Measurements from ENCODE around the gene MOB3B.
A peak's percentile ranks its signal among the peaks of the same experiment; 100 is the strongest.
"Not testable (repeated sequence)": the region's sequence is repeated elsewhere in the genome, so short reads cannot be mapped to it uniquely, and the experiment has no call there.

Gene MOB3B

GRCh38 chr9:27442464-27442863 is 87.2 kb downstream of the MOB3B start:
- no peak for DNase-seq

DNA sequence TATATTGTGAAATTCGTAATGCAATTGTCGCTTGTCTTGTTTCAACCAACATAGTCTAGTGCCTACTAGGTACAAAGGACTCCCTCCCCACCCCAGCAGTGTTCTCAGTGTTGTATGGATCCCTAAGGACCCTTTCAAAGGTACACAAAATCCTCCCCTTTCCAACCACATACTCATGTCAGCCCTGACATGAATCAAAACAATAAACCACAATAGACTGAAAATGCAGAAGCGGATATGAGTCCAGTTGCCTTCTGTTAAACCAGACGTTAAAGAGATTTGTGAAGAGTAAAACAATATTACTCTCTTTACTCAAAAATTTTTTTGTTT is 87.9 kb downstream of the MOB3B start:
- no peak for DNase-seq

DNA sequence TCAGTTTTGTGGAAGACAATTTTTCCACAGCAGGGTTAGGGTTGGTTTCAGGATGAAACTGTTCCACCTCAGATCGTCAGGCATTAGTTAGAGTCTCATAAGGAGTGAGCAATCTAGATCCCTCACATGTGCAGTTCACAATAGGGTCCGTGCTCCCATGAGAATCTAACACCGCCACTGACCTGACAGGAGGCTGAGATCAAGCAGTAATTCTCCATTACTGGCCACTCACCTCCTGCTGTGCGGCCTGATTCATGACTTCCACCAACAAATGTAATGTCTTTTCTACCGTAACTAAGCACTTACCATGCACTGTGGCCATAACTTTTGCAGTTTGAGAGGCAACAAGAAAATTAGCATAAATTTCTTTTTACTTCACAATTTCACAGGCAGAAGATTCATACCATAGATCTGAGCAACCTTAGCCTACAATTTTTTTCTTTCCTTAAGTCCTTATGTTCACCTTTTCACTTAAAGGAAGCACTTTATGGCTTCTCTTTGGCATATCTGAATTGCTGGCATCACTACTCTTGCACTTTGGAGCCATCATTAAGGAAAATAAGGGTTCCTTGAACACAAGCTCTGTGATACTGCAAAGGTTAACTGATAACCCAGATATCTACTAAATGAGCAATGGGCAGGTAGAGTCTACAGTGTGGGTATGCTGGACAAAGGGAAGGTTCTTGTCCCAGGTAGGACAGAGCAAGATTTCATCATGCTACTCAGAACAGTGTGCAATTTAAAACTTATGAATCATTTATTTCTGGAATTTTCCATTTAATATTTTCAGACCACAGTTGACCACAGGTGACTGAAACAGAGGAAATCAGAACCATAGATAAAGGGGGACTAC is 88.5 kb downstream of the MOB3B start:
- DNase-seq: no peak

DNA sequence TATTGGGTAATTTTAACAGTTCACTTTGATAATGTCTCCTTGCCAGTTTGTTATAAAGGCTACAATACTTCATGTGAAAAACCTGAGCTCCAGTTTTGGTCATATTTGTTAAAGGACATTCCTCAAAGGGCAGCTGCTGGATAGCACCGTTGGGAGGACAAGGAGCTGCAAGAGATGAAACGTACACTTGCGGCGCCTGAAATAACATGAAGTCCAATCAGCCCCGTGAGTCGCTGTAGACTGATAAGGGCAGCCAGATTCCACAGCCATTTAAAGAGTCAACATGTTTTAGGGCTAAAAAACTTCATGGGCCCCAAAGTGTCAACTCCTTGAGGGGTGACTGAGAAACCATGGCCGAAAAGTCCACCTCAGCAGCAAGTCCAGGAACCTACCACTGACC is 91.1 kb downstream of the MOB3B start:
- no peak for DNase-seq

GRCh38 chr9:27437652-27438373 is 91.8 kb downstream of the MOB3B start:
- DNase-seq: peak; percentile 88

GRCh38 chr9:27436234-27436633 is 93.4 kb downstream of the MOB3B start:
- no peak for DNase-seq

GRCh38 chr9:27433631-27434325 is 95.8 kb downstream of the MOB3B start:
- DNase-seq: no peak

GRCh38 chr9:27432308-27432707 is 97.3 kb downstream of the MOB3B start:
- DNase-seq: peak; percentile 80

DNA sequence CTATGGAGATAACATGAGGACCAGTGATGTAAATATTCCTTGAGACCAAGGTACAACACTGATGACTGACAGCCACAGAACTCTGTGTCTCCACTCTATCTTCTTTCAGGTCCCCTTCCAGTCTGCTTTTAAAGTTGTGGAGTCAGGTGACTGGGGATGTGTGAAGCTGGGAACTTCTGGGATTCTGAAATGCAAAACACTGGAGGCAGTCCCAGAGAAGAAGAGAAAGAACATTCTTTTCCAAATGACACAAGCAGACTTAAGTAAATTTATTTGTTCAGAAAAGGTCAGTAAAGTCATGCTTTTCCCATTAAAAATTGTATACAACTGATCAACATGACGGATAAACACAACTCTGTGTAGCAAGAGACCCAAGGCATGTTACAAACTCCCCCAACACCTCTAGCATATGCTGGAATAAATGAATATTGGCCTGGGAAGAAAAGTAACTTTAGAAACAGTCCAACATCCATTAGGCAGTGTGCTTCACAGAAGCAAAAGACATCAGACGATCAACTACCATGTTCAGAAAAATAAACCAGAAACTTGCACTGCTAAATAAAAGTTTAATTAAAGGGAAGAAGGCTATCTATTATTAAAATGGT is 98.0 kb downstream of the MOB3B start:
- DNase-seq: no peak

DNA sequence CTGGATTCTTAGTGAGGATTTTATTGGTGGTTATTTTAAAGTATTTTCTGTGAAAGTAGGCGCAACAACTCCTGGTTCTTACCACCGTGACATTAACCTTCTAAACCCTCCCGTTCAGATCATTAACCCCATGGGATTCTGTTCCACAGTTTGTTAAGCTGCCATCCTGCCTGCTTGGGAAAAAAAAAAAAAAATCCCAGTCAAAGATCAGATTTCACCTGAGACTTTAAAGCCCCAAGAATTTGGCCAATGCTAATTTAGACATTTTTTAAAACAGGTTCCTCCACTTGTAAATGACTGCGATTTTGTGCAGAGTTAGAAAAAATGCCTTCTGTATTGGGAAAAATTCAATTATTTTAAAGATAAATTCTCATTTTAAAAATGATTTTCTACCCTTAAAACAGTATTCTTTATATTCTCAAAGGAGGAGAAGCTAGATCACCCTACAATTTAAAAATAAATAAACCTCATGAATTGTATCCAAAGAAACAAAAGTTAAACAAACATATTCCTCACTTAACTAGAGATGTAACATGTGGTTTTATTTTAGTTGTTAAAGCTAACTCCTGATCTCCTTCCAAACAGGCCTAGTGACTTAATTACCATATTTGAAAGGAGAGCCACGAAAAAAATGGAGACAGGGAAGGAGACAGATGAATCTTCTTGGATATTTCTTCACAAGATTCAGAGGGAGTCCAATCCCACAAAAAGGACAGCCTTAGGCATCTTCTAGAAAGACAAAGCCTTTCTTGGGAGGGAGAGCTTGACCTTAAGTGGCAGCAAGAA is 98.7 kb downstream of the MOB3B start:
- DNase-seq: no peak

DNA sequence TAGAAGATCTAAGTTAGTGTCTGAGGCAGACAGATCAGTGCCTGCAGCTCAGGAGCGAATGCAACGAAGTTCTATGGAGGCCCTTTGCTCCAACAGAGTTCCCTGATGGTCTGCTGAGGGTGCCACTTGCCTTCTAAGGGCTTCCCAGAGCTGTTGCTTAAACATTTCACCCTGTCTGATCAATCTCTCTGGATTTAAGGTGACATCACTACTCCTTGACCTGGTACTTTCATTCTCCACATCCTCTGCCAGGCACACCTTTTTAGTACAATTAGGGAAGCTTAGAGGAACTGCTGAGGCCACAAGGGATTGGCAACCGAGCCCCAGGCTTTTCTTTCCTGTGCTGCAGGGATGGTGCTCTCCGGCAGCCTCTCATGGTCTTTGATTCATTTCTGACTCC is 99.7 kb downstream of the MOB3B start:
- DNase-seq: no peak

- DNase-seq: no peak
Measured at GRCh38 chr9:27429436-27429835, 100.2 kb downstream of the MOB3B start.

DNA sequence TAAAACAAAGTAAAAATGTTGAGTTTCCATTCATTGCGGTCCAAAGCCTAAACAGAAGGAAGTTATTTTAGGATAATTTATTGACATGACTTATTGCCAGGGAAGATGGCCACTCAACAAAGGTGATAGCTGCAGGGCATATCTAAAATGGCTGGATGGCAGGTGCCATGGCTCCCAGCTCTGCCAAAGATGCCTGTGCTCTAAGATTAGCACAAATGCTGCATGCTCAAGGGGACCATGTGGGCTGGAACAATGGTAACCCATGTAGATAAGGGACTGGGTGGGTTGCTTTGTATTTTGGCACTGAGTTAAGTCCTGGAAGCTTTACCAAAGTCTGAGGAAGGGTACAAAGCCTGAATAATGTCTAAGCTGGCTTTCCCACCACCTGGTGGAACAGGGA is 101.1 kb downstream of the MOB3B start:
- peak; percentile 72 for DNase-seq

DNA sequence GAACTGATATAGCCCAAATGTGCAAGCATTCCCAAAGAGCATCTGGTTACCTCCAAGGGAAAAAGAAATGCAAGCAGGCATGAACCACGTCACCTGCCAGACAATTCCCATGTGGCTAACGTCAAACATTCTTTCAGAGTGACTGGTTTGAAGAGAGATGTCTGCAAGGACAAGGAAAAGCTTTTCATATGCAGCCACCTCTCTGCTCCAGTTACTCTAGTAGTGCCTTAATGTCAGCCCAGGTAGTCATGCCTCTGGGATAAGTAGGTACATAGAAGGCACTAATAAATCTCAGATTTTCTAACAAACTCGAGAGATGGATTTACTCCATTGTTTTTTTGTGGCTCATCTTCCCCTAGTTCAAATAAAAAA is 102.4 kb downstream of the MOB3B start:
- no peak for DNase-seq

DNA sequence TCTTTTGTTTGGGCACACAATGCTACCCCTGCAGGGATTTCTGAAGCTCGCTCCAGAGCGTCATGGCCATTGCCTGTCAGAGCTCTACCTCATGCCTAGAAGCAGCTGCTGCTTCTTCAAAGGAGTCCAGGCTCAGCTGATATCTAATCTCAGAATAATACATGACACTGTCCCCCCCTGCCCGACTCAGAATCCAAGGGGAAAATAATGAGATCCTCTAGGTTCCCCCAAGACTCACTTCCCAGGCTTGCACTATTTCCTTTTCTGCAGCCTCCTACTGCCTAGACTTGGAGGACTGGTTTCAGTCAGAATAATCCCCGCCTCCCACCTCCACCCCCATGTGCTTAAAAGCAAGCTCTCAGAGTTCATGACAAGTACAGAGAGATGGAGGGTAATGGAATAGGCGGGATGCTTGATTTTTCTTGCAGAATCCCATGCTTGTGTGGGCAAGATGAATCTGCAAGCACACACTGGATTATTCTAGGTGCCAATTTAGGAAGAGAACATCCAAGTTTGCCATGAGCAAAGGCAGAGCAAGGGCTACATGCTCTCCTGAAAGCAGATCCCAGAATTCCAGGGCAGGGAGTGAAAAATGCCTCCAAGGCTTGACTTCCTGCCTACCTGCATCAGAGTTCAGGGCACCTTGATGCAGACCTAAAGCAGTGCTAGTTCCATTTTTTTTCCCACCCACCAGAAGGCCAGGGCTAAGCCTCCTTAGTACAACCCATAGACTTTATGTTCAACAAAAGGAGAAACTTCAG is 102.9 kb downstream of the MOB3B start:
- no peak for DNase-seq

DNA sequence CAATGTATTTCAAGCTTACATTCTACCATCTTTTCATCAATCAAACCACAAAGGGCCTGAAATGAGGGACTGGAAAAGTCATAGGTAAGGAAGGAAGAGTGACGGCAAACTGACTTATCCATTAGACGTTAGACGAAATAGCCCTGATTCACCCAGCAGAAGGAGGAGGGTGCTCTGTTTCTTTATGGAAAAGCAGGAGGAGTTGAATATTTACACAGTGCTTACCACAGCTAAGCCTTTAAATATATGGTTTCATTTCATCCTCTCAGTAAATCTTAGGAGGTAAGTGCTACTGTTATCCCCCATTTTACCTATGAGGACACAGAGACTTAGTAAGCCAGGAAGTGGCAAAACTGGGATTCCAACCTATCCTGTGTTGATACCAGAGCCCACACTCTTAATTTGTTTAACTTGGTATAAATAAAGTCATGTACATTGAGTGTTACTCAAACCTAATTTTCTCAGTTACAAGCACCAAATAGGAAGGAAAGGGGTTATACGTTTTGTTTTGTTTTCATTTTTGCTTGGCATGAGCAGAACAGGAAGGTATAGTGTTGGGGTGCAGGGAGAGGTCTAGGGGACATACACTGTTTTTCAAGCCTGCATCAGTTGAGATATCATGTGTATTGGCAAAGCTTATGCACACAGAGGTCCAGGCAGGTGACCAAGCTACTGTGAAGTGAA is 103.6 kb downstream of the MOB3B start:
- DNase-seq: no peak

DNA sequence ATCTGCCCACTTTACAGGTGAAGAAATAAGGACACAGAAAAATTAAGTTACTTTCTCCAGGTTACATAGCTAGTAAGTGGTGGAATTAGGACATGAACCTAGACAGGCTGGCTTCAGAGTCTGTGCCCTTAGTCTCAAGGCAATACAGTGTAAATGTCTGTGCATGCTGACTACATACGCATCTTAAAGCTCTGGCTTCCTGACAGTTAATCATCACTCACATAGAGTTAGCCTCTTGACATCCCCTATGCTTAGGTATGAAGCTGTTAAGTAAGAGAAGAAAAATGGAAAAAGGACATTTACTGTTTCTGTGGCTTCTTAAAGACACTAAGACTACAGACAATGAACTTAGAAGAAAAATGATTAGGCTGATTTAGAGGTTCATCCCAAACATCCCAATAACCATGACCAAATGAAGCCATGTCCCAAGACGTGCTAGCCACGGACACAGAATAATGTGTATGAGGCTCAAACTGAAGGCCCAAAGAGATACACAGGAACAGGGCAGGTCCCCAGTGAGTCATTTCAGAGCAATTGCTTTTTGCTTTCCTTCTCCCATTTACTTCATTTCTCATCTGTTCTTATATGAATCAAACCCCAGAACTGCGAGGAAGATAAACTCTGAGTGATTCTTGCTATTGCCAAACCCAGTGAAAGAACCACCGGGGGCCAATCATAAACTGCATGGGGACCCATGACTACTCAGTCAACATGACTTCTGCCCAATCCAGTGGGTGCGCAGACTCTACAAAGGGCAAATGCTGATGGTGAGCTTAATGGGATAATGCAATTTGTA is 105.5 kb downstream of the MOB3B start:
- DNase-seq: no peak

GRCh38 chr9:27422279-27422834 is 107.3 kb downstream of the MOB3B start:
- DNase-seq: no peak

DNA sequence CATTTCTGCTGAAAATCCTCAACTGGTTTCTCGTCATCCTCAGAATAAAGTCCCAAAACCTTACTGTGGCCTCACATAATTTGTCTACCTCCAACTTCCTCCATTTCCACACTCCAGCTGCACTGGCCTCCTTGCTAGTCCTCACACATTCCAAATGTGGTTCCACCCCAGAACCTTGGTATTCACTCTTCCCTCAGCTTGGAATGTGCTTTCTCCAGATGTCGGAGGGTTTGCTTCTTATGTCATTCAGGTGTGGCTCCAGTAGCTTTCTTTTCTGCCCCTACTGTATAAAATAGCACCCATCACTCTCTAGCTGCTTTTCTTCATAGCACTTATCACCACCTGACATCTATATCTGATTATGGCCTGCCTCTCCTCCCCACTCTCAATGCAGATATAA is 108.0 kb downstream of the MOB3B start:
- no peak for DNase-seq

- not testable (repeated sequence) for DNase-seq
Measured at GRCh38 chr9:27419558-27419957, 110.1 kb downstream of the MOB3B start.

All from hematopoietic multipotent progenitor cell treated with erythropoietin and hydrocortisone succinate and interleukin-3 and kit ligand, for 8 days (in vitro differentiated cells).